ENCODE data around the gene CHSY3.

DNA sequence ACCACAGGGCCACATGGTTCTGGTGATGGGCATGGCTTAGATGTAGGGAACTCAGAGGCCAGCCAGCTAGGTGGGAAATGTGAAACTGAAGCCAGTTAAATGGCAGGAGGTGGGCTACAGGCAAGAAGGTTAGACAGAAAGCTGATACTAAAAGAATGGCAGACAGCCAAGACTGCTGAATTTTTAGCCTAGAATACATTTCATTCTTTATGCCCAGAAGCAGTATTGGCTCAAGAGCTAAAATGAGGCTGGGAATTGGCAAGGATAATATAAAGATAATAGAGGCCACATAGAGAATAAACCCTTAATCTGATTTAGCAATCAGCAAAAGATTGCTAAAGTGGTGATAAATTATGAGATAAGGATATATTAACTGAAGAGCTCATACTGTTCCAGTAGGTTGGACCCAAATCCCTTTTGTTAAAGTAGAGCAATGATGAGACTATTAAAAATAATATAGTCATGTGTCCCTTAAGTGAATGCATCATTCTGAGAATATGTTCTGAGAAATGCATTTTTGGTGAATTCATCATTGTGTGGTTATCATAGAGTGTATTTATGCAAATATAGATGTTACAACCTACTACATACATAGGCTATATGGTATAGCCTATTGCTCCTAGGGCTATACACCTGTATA is 234.3 kb downstream of the CHSY3 start:
- TF ChIP-seq, protein P1, sequence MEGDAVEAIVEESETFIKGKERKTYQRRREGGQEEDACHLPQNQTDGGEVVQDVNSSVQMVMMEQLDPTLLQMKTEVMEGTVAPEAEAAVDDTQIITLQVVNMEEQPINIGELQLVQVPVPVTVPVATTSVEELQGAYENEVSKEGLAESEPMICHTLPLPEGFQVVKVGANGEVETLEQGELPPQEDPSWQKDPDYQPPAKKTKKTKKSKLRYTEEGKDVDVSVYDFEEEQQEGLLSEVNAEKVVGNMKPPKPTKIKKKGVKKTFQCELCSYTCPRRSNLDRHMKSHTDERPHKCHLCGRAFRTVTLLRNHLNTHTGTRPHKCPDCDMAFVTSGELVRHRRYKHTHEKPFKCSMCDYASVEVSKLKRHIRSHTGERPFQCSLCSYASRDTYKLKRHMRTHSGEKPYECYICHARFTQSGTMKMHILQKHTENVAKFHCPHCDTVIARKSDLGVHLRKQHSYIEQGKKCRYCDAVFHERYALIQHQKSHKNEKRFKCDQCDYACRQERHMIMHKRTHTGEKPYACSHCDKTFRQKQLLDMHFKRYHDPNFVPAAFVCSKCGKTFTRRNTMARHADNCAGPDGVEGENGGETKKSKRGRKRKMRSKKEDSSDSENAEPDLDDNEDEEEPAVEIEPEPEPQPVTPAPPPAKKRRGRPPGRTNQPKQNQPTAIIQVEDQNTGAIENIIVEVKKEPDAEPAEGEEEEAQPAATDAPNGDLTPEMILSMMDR (IDR thresholded peaks at IDR 0.05; ENCODE audit: insufficient read depth, low read depth, low read length): no peak
- TF ChIP-seq EZH2 (IDR thresholded peaks at IDR 0.05; ENCODE audit: insufficient read depth, low read length): no peak
